Ureter (tissue), 1 donor: ENCODE data around the gene CARD16. TPM values are rescaled to one million over a fixed set of nuclear protein-coding genes. Genes with fewer than 3 reads are reported as not detected.

Experiments
- DNase-seq: peaks from one replicate; pipeline ENCODE4 v3.0.0-alpha.2; 2020; ENCODE audit warnings: low spot score
- total RNA-seq: library from RNA; stranded (reverse); gene quantifications from one replicate; pipeline ENCODE4 v1.2.4, GENCODE V29; 2023
- donor health status: DM: yes; HTN: yes; CAD: no.

The CARD16 gene
- total RNA-seq, 1 donor from 2014 or later = 14.3 TPM

- no peak for DNase-seq
Observed at GRCh38 chr11:104992781-104993180, 52.4 kb downstream of the CARD16 start.

GRCh38 chr11:104991994-104992393, 53.1 kb downstream of the CARD16 start:
- no peak for DNase-seq

Other genes starting within 250 kb of the CARD16 start
- gene CASP12, start 146.9 kb downstream of the CARD16 start, total RNA-seq = 1.4 TPM
- gene CASP4, start 76.8 kb downstream of the CARD16 start, total RNA-seq = 70.6 TPM
- not detected for gene CASP5, start 22.2 kb downstream of the CARD16 start, total RNA-seq
- 39.6 TPM for gene CASP1, start 10.2 kb downstream of the CARD16 start, total RNA-seq
- gene CARD18, start 94.4 kb upstream of the CARD16 start, total RNA-seq = not detected